HL-60/S4 treated with retinoic acid at 250 ng/mL for 4 days and 3 days (cell line): ENCODE data around the gene OR52M1.
"Not testable (repeated sequence)": the region's sequence is repeated elsewhere in the genome, so short reads cannot be mapped to it uniquely, and the experiment has no call there.

ENCODE experiments used
- in situ Hi-C: fragments of 300-500 bp; cut with MboI; formaldehyde crosslinking; loops from 2 replicates; pipeline ENCODE4 v1.7.0; 2022; ENCODE audit warnings: low sequenced_read_pairs

OR52M1 gene, protein sequence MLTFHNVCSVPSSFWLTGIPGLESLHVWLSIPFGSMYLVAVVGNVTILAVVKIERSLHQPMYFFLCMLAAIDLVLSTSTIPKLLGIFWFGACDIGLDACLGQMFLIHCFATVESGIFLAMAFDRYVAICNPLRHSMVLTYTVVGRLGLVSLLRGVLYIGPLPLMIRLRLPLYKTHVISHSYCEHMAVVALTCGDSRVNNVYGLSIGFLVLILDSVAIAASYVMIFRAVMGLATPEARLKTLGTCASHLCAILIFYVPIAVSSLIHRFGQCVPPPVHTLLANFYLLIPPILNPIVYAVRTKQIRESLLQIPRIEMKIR

DNA sequence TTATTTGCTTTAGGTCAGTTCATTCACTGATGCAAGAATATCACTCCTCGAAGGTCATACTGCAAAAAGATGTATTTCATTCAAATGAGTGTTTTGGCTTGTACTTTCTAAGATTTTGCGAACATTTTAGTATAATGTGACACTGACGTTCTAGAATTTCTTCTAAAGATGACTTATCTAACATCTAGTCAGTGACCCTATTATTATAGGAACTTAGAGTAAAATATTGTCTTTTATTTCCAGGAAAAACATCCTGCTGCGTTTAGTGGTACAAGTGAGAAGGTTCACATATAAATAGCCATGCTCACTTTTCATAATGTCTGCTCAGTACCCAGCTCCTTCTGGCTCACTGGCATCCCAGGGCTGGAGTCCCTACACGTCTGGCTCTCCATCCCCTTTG, at the start of gene OR52M1:
OR52M1 (plus strand) TSS at position 301 of the 400 bp plus-strand sequence; CDS start at position 301, 0 bp downstream.
- in situ Hi-C loops = loop anchor here (10.0 kb wide), 1 partner anchor 360 kb away; no protein-coding TSS in a partner anchor

DNA sequence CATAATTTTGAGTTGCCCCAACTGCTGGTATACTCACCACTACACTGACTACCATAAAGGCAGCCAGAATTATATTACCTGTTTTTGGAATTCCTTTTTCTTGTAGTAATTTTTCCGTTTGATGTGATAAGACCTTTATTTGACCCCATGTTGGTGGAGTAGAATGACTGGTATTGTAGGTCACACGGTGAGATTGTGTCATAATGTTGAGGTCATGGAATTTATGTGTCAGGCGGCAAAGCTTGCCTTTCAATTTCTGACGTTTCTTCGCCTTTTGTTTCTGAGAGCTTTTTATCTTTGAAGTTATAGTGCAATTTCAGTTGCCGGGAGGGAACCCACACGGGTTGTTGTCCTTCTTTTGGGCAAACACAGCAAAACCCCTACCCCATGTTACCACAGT, 49.5 kb upstream of the OR52M1 start:
- in situ Hi-C loops = no loop called here

DNA sequence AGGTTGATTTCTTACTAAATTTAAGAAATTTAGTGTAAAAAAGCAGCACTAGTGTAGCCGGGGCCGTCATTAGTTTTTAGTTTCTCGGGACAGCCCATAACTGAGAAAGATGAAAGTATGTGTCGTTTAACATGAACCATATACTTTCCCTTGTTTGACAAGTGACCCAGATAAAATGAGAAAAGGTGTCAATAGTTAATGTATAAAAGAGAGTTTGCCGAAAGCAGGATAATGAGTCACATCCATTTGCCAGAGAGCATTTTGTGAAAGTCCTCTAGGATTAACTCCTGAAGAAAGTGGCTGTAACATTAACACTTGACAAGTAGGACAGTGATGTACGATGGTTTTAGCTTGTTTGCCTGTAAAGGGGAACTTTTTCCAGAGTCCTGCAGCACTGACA, 49.0 kb upstream of the OR52M1 start:
- in situ Hi-C loops = no loop called here

DNA sequence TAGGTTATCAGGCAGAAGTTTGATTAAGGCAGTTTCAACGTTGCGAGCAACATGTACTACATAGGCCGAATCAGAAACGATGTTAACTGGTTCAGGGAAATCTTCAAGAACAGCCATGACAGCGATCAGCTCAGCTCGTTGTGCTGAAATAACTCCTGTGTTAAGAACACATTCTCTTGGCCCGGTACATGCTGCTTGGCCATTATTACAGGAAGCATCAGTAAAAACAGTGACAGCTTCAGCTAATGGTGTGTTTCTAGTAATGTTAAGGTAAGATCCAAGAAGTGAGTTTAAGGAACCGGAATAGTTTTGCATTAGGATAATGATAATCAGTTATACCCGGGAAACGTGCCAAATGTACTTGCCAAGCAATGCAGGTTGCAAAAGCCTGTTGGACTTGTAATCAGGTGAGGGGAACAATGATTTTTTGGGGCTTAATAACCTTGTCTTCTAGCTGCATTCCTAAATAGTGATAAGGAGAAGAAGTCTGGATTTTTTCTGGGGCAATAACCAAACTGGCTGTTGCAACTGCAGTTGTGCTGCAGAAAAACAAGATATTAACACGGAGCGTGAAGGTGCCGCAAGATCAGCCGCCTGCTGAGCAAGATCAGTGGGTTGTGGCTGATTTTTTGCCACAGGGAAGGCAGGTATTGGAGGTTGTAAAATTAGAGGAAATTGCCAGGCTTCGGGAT, 48.3 kb upstream of the OR52M1 start:
- in situ Hi-C loops = no loop called here

DNA sequence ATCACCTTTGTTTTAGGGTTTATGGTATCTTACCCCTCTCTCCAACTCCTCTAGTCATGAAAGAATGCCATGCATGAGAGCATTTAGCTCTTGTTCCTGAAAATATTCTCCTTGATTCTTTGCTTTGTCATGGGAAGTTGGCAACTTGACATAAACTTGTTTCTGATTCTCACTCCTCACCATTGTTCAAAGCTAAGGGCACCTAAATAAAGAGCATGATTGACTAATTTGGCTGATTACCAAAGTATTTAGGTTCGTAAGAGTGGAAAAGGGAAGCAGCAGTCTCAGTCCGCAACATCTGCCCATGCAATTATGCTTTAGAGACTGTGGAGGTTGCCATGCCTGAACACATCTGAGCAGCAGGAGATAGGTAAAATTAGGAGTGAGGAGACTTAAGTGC, 36.1 kb upstream of the OR52M1 start:
- in situ Hi-C loops = no loop called here

DNA sequence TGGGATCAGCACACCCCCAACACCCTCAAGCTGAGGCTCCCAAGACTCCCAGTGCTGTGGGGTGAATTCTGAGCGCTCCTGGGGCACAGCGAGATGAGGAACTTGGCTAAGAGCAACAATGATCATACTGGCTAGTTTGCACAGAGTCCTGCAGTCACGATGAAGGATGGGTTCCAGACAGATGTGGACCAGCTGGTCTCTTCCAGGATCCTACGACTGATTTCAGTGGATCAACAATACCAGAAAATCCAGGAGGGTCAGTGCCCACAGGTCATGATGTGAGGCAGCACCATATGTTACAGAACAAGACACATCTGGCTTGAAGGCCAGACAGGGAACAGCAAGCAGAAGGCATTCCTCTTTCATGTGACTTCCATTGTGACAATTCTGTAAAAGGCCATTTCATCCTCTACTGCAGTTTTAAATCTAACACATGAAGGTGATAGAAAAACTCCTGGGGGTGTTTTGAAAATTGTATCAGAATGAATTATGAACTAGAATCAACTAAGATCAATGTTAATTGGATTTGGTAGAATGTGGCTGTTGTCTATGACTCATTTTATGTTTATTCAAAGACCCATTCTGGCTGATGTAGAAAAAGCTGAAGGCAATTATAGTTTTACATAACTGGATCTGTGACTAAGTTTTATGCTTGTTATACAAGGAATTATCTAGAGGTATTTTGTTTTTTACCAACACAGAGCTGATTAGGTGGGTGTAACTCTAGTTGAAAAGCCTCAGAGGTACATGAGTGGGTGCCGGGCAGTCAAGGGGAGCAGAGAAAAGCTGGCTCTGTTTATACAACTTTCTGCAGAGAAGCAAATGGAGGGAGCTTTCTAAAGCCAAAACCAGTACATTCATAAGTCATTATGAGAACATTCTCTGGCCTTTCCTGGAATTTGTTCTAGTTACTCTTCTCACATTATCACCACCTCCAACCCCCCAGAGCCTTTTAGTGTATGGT, 33.4 kb upstream of the OR52M1 start:
- in situ Hi-C loops = no loop called here

DNA sequence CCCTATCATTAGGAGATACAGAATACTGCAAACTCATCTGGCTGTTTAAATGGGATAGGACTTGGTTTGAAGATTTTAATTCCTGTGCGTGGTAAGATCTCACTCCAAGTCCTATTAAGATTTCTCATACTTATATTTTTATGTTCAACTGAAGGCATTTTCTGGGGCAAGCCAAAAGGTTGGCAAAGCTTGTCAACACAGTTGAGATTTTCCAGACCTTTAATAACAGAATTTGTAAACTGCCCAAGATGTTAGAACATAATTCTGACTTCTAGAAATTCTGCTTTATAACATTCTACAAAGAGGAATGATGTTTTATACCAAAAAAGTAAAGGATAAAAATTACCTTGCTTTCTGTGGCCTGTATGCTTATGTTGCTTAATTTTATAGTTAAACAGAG, 30.8 kb upstream of the OR52M1 start:
- in situ Hi-C loops = no loop called here

DNA sequence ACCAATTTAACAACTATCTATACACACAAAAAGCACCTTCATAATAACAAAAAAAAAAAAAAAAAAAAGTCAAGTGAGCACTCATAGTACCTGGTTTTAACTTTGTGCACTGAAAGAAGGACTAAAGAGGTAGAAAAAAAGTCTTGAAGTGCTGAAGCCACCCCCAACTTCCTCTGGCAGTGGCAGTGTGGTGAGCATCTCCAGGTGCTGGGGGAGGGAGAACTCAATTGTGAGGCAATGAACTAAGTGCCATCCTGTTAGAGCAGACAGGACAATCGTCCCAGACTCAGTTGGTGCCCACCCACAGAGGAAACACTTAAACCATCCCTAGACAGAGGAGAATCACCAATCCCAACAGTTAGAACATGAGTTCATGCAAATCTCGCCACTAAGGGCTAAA, 22.7 kb upstream of the OR52M1 start:
- in situ Hi-C loops = no loop called here

DNA sequence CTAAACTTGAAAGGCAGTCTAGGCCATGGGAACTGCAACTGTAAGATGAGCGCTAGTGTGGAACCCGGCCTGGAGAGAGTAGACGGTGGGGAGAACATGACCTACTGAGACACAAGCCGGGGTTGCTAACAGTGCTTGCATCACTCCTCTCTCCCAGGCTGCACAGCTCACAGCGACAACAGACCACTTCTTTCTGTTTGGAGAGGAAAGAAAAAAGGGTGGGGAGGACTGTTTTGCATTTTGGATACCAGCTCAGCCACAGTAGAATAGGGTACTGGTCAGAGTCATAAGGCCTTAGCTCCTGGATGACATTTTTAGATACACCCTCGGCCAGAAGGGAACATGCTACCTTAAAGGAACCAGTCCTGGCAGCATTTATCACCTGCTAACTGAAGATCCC, 22.2 kb upstream of the OR52M1 start:
- in situ Hi-C loops = no loop called here

DNA sequence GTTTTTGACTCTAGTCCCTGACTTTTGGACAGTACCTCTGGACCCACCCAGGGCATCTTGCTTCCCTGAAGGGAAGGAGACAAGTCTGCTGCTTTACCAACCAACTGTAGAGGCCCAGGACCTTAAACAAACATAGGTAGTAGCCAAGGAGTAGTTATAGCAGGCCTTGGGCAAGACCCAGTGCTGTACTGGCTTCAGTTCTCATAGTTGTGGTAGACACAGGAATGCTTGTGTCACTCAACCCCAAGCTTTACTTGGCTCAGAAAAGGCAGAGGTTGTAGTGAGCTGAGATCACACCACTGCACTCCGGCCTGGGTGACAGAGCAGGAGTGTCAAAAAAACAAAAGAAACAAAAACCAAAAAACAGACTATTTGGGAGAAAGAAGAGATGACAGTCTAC, 21.3 kb upstream of the OR52M1 start:
- in situ Hi-C loops = no loop called here

DNA sequence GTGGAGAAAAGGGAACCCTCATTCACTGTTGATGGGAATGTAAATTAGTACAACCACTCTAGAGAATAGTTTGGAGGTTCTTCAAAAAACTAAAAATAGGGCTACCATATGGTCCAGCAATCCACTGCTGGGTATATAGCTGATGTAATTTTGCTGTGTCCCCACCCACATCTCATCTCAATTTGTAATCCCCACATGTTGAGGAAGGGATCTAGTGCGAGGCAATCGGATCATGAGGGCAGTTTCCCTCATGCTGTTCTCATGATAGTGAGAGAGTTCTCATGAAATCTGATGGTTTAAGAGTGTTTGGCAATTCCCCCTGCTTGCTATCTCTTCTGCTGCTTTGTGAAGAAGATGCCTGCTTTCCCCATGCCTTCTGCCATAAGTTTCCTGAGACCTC, 17.1 kb upstream of the OR52M1 start:
- in situ Hi-C loops = no loop called here

DNA sequence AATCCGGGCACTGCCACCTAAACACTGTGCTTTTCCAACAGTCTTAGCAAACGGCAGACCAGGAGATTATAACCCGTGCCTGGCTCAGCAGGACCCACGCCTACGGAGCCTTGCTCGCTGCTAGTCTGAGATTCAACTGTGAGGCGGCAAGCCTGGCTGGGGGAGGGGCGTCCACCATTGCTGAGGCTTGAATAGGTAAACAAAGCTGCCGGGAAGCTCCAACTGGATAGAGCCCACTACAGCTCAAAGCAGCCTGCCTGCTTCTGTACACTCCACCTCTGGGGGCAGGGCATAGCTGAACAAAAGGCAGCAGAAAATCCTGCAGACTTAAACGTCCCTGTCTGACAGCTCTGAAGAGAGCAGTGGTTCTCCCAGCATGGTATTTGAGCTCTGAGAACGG, 13.3 kb upstream of the OR52M1 start:
- in situ Hi-C loops = not testable (repeated sequence)

DNA sequence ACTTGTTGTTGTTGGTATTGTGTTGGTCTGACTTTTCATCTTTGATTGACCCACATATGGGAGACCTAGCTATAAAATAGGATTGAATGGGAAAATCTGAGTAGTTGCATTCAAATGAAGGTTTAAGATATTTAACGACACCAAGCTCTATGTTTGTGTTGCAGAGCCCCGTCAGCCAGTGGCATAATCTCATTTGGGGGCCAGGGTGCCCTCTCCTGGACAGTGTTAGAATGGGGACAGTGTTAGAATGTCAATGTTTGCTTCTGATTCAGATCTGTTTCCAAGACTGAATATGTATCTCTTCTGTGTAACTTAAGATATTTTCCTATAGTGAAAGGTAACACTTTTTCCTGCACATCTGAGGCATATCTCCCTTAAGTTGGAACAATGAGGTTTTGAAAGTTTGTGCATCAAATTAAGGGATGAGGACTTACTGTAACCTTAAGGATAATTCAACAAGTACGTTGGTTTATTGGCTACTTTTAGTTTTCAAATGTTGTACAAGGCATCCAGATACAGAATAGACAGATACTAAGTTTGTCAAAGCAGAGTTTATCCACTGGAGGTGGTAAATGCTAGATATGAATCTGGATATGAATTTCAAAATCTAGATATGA, 5.3 kb upstream of the OR52M1 start:
- in situ Hi-C loops = loop anchor here (10.0 kb wide), 1 partner anchor 355 kb away; no protein-coding TSS in a partner anchor

DNA sequence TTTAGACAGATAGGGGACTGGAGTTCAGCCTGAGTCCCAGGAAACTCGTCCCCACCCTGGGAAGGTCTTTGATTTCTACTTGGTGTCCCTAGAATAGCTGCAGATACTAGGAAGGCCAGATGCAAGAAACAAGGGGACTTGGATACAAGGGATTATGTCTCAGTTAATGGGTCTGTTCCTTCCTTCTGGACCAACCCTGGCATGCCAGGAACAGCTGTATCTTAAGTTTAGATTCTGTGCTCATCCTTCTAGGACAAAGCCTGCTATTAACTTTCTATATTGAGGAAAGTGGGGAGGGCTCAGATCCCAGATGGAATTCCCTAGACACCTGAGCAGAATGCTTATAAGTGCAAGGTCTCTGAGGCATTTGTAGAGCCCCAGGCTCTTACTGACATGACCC, 3.9 kb upstream of the OR52M1 start:
- in situ Hi-C loops = loop anchor here (10.0 kb wide), 1 partner anchor 356 kb away; no protein-coding TSS in a partner anchor

DNA sequence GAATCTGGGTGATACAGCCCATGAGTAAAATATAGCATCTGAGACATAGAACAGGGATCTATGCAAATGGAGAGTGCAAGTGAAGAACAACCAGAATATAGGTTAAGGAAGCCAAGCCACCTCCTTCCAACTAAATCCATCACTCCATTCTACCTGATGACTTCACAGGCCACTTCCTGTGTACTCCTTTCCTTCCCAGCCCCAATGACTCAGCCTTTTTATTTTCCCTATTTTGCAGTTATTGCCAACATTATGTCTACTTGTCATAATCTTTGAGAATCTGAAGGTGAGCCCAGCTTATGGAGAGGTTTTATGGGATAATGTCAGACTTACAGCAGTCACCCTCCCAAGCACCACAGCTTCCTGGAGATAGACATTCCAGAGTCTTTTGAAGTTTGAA, 1.4 kb upstream of the OR52M1 start:
- in situ Hi-C loops = loop anchor here (10.0 kb wide), 1 partner anchor 359 kb away; no protein-coding TSS in a partner anchor

DNA sequence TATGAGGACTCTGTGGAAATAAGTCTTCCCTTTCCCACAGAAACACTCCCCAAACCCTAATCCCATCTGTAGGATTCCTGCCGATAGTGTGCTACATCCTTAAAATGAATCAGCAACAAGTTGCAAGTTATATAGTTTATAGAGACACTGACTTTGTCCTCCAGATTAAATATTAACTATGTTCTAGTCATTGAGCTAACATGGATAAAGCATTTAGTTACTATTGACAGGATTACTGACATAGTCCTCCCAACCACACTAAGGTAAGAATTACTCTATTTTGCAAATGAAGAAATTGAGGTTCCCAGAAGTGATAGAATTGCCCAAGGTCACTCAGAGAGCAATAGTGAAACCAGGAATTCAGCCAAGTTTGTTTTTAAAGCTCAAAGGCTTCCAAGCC, 1.9 kb downstream of the OR52M1 start:
- in situ Hi-C loops = loop anchor here (10.0 kb wide), 1 partner anchor 362 kb away; no protein-coding TSS in a partner anchor

DNA sequence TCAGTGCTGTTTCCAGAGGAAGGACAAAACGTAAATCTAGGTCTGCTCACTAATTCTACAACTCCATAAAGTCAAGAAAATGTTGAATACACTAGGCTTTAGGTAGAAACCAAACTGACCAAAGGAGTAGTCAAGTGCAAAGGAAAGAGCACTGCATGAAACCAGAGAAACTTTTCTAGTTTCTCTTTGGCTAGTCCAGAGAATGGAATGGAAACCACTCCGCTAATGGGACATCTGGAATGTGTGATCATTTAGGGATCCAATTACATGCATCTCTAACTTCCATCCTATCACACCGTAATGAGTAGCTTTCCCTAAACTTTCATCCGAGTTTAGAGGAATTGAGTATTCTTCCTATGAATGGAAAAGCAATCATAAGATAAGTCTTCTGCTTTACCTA, 2.4 kb downstream of the OR52M1 start:
- in situ Hi-C loops = loop anchor here (10.0 kb wide), 1 partner anchor 363 kb away; no protein-coding TSS in a partner anchor

DNA sequence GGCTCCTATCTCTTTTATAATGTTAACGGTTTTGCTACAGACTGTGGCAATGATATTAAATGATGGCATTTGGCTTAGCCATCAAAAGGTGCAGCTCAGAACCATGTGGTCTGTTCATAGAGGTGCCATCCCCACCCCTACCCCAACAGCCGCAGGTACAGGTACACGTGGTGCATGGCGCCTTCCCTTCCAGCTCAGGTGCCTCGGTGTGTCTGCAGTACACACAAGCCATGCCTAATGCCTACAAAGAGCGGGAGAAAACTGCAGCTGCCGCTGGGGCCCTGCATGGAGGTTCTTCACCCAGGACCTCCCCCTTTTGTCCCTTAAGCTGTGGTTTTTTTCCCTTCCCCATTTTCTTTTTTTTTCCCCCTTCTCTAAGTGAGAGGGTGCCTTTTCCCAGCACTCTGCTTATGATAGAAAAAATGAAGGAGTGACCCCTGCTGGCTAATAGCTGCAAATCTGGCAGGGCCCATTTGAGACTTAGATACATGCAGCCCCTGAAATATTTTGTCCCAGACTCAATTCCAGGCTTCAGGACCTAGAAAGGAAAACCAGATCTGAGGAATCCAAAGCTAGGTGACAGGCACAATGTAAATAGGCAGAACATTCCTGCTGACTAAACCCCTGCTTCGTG, 6.5 kb downstream of the OR52M1 start:
- in situ Hi-C loops = no loop called here

DNA sequence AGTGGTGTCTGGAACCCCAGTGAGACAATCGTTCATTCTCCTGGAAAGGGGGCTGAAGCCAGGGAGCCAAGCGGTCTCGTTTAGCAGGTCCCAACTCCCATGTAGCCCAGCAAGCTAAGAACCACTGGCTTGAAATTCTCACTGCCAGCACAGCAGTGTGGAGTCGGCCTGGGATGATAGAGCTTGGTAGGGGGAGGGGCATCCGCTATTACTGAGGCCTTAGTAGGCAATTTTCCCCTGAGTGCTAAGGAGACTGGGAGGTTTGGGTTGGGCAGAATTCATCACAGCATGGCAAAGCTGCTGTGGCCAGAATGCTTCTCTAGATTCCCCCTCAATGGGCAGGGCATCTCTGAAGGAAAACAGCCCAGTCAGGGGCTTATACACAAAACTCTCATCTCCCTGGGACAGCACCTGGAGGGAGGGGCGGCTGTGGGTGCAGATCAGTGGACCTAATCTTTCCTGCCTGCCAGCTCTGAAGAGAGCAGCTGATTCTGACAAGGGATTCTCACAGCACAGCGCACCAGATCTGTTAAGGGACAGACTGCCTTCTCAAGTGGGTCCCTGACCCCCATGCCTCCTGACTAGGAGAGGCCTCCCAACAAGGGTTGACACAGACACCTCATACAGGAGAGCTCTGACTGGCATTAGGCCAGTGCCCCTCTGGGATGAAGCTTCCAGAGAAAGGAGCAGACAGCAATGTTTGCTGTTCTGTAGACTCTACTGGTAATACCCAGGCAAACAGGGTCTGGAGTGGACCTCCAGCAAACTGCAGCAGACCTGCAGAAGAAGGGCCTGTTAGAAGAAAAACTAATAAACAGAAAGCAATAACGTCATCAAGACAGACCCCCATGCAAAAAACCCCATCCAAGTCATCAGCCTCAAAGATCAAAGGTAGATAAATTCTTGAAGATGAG, 14.8 kb downstream of the OR52M1 start:
- in situ Hi-C loops = no loop called here
